CD8-positive, alpha-beta memory T cell (primary cell): ENCODE measurements around the gene PFN3. TPM values are rescaled to one million over a fixed set of nuclear protein-coding genes. Genes with fewer than 3 reads are reported as not detected.
A peak's percentile ranks its signal among the peaks of the same experiment; 100 is the strongest.

Source experiments
- CTCF ChIA-PET: fragments of 350-600 bp; sonication (Branson Sonifier 250); formaldehyde crosslinking; loops from one replicate; lab custom pipeline; 2021; ENCODE audit warnings: antibody characterized with exemption; lab: Charles Lee
- POLR2A ChIA-PET: fragments of 350-600 bp; sonication (Branson Sonifier 250); formaldehyde crosslinking; loops from one replicate; lab custom pipeline; 2021; ENCODE audit warnings: antibody characterized with exemption; lab: Charles Lee
- DNase-seq, 5 donors: peaks; one replicate each; pipeline versions ENCODE4 v3.0.0 to v3.0.0-alpha.2; 2020 to 2022; ENCODE audit warnings: mixed read lengths in 1 of 5
- H3K27ac ChIP-seq: one replicate; pipeline ENCODE4 v1.7.0; 2013; ENCODE audit warnings: low read depth, mild to moderate bottlenecking, low read length, moderate library complexity
- H3K27me3 ChIP-seq: 2 replicates; pipeline ENCODE4 v1.7.0; 2013; ENCODE audit warnings: low read length, mild to moderate bottlenecking; ENCODE audit not compliant: insufficient read depth, poor library complexity, severe bottlenecking
- H3K36me3 ChIP-seq: 2 replicates; pipeline ENCODE4 v1.7.0; 2013; ENCODE audit warnings: mild to moderate bottlenecking, low read length, moderate library complexity; ENCODE audit not compliant: insufficient read depth
- H3K4me1 ChIP-seq: 2 replicates; pipeline ENCODE4 v1.7.0; 2013; ENCODE audit warnings: mild to moderate bottlenecking, low read length, moderate library complexity; ENCODE audit not compliant: insufficient read depth
- H3K4me3 ChIP-seq: 2 replicates; pipeline ENCODE4 v1.7.0; 2013; ENCODE audit warnings: mild to moderate bottlenecking, low read length
- H3K9me3 ChIP-seq: 2 replicates; pipeline ENCODE4 v1.7.0; 2013; ENCODE audit warnings: mild to moderate bottlenecking, low read length
- H3K27ac Mint-ChIP-seq, 8 donors: one replicate each; pipeline ENCODE4 v1.8.0; 2020 to 2021; ENCODE audit warnings: mixed read lengths in 8 of 8, mild to moderate bottlenecking in 6 of 8, inconsistent platforms in 3 of 8, moderate library complexity in 3 of 8
- H3K27me3 Mint-ChIP-seq, 2 donors: one replicate each; pipeline ENCODE4 v1.8.0; 2020 to 2021; ENCODE audit warnings: mixed read lengths in 2 of 2, mild to moderate bottlenecking in 1 of 2, moderate library complexity in 1 of 2
- H3K36me3 Mint-ChIP-seq, 3 donors: one replicate each; pipeline ENCODE4 v1.8.0; 2020 to 2021; ENCODE audit warnings: mixed read lengths in 3 of 3, inconsistent platforms in 1 of 3, mild to moderate bottlenecking in 1 of 3
- H3K4me1 Mint-ChIP-seq, 3 donors: one replicate each; pipeline ENCODE4 v1.8.0; 2020 to 2021; ENCODE audit warnings: mixed read lengths in 3 of 3, inconsistent platforms in 1 of 3, mild to moderate bottlenecking in 1 of 3
- H3K4me3 Mint-ChIP-seq, 7 donors: one replicate each; pipeline ENCODE4 v1.8.0; 2020 to 2021; ENCODE audit warnings: mixed read lengths in 7 of 7, mild to moderate bottlenecking in 6 of 7, moderate library complexity in 4 of 7, inconsistent platforms in 2 of 7
- H3K9me3 Mint-ChIP-seq, 5 donors: one replicate each; pipeline ENCODE4 v1.8.0; 2020 to 2022; ENCODE audit warnings: mixed read lengths in 5 of 5, mild to moderate bottlenecking in 3 of 5, moderate library complexity in 2 of 5, inconsistent platforms in 1 of 5
- polyA plus RNA-seq: library from polyadenylated mRNA; unstranded; fragments of 300-500 nt; fragmentation: Illumina TruSeq; gene quantifications from one replicate; pipeline ENCODE4 v1.2.3, GENCODE V29; 2021
- total RNA-seq, 2 experiments: library from RNA; stranded (reverse); gene quantifications; one replicate each; pipeline ENCODE4 v1.2.3, GENCODE V29; 2021

Gene PFN3
- total and polyA plus RNA-seq, 3 experiments from 2014 or later, result not detected

GRCh38 chr5:177359860-177360259 is 40.6 kb downstream of the PFN3 start:
- Histone ChIP-seq H3K27me3 (no peaks in the 10 kb centered on the region), H3K27ac (no peak overlapping the region), H3K9me3 (no peaks in the 10 kb centered on the region), H3K36me3 (no peaks in the 10 kb centered on the region), H3K4me3 (peak overlapping the region; percentile 17), H3K4me1 (peaks cover 88% of the 10 kb centered on the region)
- Mint-ChIP-seq H3K4me3 (peak overlapping the region; percentile 84 to 95 (median 87)), H3K4me1 (peaks cover 81 to 94% (median 92%) of the 10 kb centered on the region in 3 donors), H3K27me3 (no peaks in the 10 kb centered on the region), H3K9me3 (peaks cover 0 to 2% (median 0%) of the 10 kb centered on the region in 5 donors), H3K27ac (peak overlapping the region; percentile 75 to 97 (median 91)), H3K36me3 (peaks cover 0 to 29% (median 3%) of the 10 kb centered on the region in 3 donors)
- POLR2A ChIA-PET, result interaction anchor here (1.8 kb wide), 1 partner anchor 10 kb away, joined by 5 read pairs; no protein-coding TSS in a partner anchor
- DNase-seq, result no peak
- CTCF ChIA-PET, result interaction anchor here (3.5 to 11.5 kb wide), 2 partner anchors 10 to 30 kb away, joined by 27 to 118 read pairs; no protein-coding TSS in a partner anchor

DNA sequence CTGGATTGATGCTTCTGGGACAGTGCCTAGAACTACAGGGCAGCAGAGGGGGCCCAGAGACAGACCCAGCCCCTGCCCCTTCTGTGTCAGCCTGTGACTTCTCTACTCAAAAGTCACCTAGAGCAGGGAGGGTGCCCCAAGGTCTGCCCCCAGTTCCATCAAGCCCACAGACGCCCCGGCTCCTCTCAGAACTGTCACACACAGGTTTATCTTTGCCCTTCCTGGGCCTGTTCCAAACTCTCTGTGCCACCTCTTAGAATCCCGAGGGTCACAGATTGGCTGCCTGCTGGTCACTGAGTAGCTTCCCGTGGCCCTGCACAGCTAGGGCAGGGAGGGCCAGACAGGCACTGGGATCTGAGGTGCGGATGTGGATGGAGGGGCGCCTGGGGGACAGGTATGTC is 41.0 kb downstream of the PFN3 start:
- Histone ChIP-seq H3K4me3 (peak overlapping the region; percentile 85), H3K27me3 (no peaks in the 10 kb centered on the region), H3K36me3 (no peaks in the 10 kb centered on the region), H3K27ac (no peak overlapping the region), H3K4me1 (peaks cover 84% of the 10 kb centered on the region), H3K9me3 (no peaks in the 10 kb centered on the region)
- no peaks in the 10 kb centered on the region for H3K27me3 Mint-ChIP-seq
- H3K4me1 Mint-ChIP-seq, result peaks cover 81 to 94% (median 92%) of the 10 kb centered on the region in 3 donors
- H3K9me3 Mint-ChIP-seq, result peaks cover 0 to 2% (median 0%) of the 10 kb centered on the region in 5 donors
- ChIA-PET CTCF (interaction anchor here (0.8 to 11.5 kb wide), 5 partner anchors 10 to 50 kb away, joined by 3 to 118 read pairs (median 14); no protein-coding TSS in a partner anchor), POLR2A (interaction anchor here (1.8 kb wide), 1 partner anchor 9 kb away, joined by 5 read pairs; no protein-coding TSS in a partner anchor)
- H3K4me3 Mint-ChIP-seq, result peak overlapping the region; percentile 84 to 95 (median 87)
- peak overlapping the region; percentile 75 to 95 (median 91) for H3K27ac Mint-ChIP-seq
- H3K36me3 Mint-ChIP-seq, result peaks cover 0 to 25% (median 3%) of the 10 kb centered on the region in 3 donors
- DNase-seq, result no peak

GRCh38 chr5:177358370-177358819 is 42.1 kb downstream of the PFN3 start:
- Mint-ChIP-seq H3K4me3 (peak overlapping the region; percentile 84 to 95 (median 87)), H3K9me3 (peaks cover 0 to 2% (median 0%) of the 10 kb centered on the region in 5 donors), H3K27ac (peak overlapping the region; percentile 75 to 98 (median 91)), H3K27me3 (no peaks in the 10 kb centered on the region), H3K4me1 (peaks cover 75 to 87% (median 86%) of the 10 kb centered on the region in 3 donors), H3K36me3 (peaks cover 0 to 23% (median 3%) of the 10 kb centered on the region in 3 donors)
- Histone ChIP-seq H3K36me3 (no peaks in the 10 kb centered on the region), H3K27ac (peak overlapping the region; percentile 79), H3K9me3 (no peaks in the 10 kb centered on the region), H3K4me3 (peak overlapping the region; percentile 85), H3K4me1 (peaks cover 73% of the 10 kb centered on the region), H3K27me3 (no peaks in the 10 kb centered on the region)
- DNase-seq, result no peak
- CTCF ChIA-PET, result interaction anchor here (0.8 to 11.5 kb wide), 8 partner anchors 11 to 97 kb away, joined by 3 to 118 read pairs (median 4); no protein-coding TSS in a partner anchor
- POLR2A ChIA-PET, result no interaction called here

DNA sequence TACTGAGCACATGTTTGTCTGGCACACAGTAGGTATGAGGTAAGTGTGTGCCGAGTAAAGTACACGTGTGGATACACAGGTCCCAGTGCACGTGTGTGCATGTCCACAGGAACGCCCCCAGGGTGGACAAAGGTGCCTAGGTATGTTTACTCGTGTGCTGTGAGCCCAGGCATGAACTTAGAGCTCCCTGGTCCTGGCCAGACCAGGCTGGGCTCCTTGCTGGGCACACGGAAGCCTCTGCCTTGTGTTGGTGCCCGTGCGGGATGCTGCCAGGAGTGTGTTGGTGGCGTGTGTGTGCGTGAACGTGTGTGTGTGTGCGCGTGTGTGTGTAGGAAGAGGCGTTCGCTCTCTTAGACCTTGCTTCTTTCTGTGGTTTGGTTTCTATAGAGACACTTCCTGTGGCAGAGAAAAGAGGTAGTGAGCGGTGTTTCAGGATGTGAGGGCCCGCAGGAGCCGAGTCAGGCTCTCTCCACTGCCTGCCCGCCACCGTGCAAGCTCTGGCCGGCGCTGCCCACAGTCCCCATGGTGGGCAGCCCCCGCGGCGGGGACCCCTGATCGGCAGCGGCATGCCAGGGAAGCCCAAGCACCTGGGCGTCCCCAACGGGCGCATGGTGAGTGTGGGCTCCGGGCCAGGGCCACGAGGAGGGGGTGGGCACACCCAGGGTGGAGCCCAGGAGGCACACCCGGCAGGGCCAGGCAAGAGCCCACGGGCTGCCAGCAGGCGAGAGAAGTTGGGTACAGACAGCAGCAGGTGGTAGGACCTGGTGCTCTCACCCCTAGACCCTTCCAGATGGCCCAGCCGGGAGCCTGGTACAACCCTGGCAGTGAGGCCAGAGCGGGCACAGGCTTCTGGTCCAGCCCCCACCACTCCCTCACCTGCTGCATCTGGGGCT is 42.8 kb downstream of the PFN3 start, which contains the start of gene RGS14:
TSS of gene RGS14 (plus strand) at position 466 of the 893 bp plus-strand sequence. CDS start at position 567, 101 bp downstream.
- H3K27me3 ChIP-seq, result no peaks in the 10 kb centered on the region
- peaks cover 67% of the 10 kb centered on the region for H3K4me1 ChIP-seq
- peaks cover 0 to 2% (median 0%) of the 10 kb centered on the region in 5 donors for H3K9me3 Mint-ChIP-seq

DNA sequence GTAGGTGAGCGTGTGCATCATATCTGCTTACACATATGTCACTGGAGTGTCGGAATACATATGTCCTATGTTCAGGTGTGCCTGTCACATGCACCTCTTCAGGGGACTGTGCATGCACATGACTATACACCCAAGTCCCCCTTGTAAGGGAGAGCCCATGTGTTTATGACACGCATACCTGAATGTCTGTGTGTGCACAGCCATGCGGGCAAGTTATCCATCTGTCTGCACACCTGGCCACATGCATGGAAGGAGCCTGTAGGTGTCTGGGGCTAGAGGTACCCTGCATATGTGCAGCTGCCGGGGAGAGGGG is 43.4 kb downstream of the PFN3 start:
- no peaks in the 10 kb centered on the region for H3K9me3 ChIP-seq
- peak overlapping the region; percentile 58 to 100 (median 94) for H3K27ac Mint-ChIP-seq
- ChIA-PET CTCF (interaction anchor here (1.2 to 11.5 kb wide), 6 partner anchors 13 to 97 kb away, joined by 3 to 118 read pairs (median 4); no protein-coding TSS in a partner anchor), POLR2A (interaction anchor here (1.0 kb wide), 1 partner anchor 14 kb away, joined by 5 read pairs; no protein-coding TSS in a partner anchor)
- H3K27me3 Mint-ChIP-seq, result no peaks in the 10 kb centered on the region
- DNase-seq, result no peak
- H3K27ac ChIP-seq, result peak overlapping the region; percentile 79
- H3K36me3 ChIP-seq, result no peaks in the 10 kb centered on the region
- H3K9me3 Mint-ChIP-seq, result peaks cover 0 to 2% (median 0%) of the 10 kb centered on the region in 5 donors
- H3K4me3 ChIP-seq, result peak overlapping the region; percentile 85
- H3K36me3 Mint-ChIP-seq, result peaks cover 0 to 20% (median 3%) of the 10 kb centered on the region in 3 donors
- peak overlapping the region; percentile 84 to 95 (median 86) for H3K4me3 Mint-ChIP-seq
- H3K4me1 Mint-ChIP-seq, result peaks cover 65 to 76% (median 74%) of the 10 kb centered on the region in 3 donors
- H3K4me1 ChIP-seq, result peaks cover 64% of the 10 kb centered on the region
- H3K27me3 ChIP-seq, result no peaks in the 10 kb centered on the region

More for the DNA sequence above, 42.8 kb downstream of the PFN3 start, which contains the start of gene RGS14:
- H3K27me3 Mint-ChIP-seq, result no peaks in the 10 kb centered on the region
- H3K36me3 Mint-ChIP-seq, result peaks cover 0 to 22% (median 3%) of the 10 kb centered on the region in 3 donors
- Histone ChIP-seq H3K27ac (peak within 1 kb of the TSS; percentile 79), H3K9me3 (no peaks in the 10 kb centered on the region), H3K4me3 (peak within 1 kb of the TSS; percentile 85), H3K36me3 (no peaks in the 10 kb centered on the region)
- peak within 1 kb of the TSS; percentile 75 to 100 (median 95) for H3K27ac Mint-ChIP-seq
- peak; percentile 42 to 91 (median 84) for DNase-seq
- ChIA-PET CTCF (interaction anchor here (1.1 to 11.5 kb wide), 9 partner anchors 12 to 98 kb away, joined by 3 to 118 read pairs (median 4); no protein-coding TSS in a partner anchor), POLR2A (interaction anchor here (1.0 kb wide), 1 partner anchor 13 kb away, joined by 5 read pairs; no protein-coding TSS in a partner anchor)
- peaks cover 71 to 82% (median 79%) of the 10 kb centered on the region in 3 donors for H3K4me1 Mint-ChIP-seq
- H3K4me3 Mint-ChIP-seq, result peak within 1 kb of the TSS; percentile 84 to 95 (median 87)

DNA sequence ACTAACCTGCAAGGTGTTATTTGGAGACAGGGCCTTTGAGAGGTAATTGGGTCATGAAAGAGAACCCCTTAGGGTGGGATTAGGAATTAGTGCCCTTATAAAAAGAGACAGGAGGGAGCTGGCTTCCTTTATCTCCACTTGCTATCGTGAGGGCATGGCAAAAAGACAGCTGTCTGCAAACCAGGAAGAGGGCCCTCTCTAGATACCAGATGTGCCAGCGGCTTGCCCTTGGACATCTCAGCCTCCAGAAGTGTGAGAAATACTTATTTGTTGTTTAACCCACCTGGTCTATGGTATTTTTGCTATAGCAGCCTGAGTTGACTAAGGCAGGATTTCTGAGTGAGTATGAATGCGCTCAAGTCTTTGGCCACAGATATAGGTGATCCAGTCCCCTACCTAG is 43.7 kb downstream of the PFN3 start:
- Histone ChIP-seq H3K9me3 (no peaks in the 10 kb centered on the region), H3K4me1 (peaks cover 63% of the 10 kb centered on the region), H3K4me3 (peak overlapping the region; percentile 85), H3K27me3 (no peaks in the 10 kb centered on the region), H3K27ac (no peak overlapping the region), H3K36me3 (no peaks in the 10 kb centered on the region)
- Mint-ChIP-seq H3K4me1 (peaks cover 65 to 76% (median 74%) of the 10 kb centered on the region in 3 donors), H3K27me3 (no peaks in the 10 kb centered on the region), H3K9me3 (peaks cover 0 to 2% (median 0%) of the 10 kb centered on the region in 5 donors), H3K36me3 (peaks cover 0 to 18% (median 3%) of the 10 kb centered on the region in 3 donors), H3K4me3 (peak overlapping the region; percentile 84 to 95 (median 86)), H3K27ac (peak overlapping the region in 7 of 8 donors; percentile 75 to 100 (median 95))
- CTCF ChIA-PET, result interaction anchor here (1.2 to 11.5 kb wide), 7 partner anchors 13 to 99 kb away, joined by 3 to 118 read pairs (median 4); no protein-coding TSS in a partner anchor
- no peak for DNase-seq
- POLR2A ChIA-PET, result interaction anchor here (1.0 kb wide), 1 partner anchor 14 kb away, joined by 5 read pairs; no protein-coding TSS in a partner anchor

DNA sequence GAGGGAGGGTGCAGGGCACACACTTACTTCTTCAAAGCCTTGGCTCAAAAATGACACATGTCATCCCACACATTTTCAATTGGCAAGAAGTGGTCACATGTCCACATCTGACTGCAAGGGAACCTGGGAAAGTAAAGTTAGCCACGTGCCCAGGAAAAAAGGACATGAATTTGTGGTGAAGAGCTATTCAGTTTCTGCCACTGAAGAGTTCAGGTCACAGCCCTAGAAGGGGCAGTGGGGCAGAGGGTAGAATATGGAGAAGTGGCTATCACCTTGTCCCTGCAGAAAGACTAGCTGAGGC is 44.6 kb downstream of the PFN3 start:
- DNase-seq, result no peak
- H3K9me3 Mint-ChIP-seq, result peaks cover 0 to 2% (median 0%) of the 10 kb centered on the region in 5 donors
- Histone ChIP-seq H3K27ac (no peak overlapping the region), H3K4me3 (no peak overlapping the region), H3K36me3 (no peaks in the 10 kb centered on the region), H3K4me1 (peaks cover 57% of the 10 kb centered on the region), H3K27me3 (no peaks in the 10 kb centered on the region), H3K9me3 (no peaks in the 10 kb centered on the region)
- H3K4me3 Mint-ChIP-seq, result peak overlapping the region in 1 of 7 donors; percentile 84
- ChIA-PET POLR2A (no interaction called here), CTCF (interaction anchor here (1.7 to 11.5 kb wide), 4 partner anchors 14 to 100 kb away, joined by 4 to 118 read pairs (median 5); no protein-coding TSS in a partner anchor)
- H3K27ac Mint-ChIP-seq, result peak overlapping the region in 4 of 8 donors; percentile 41 to 91 (median 58)
- peaks cover 62 to 76% (median 74%) of the 10 kb centered on the region in 3 donors for H3K4me1 Mint-ChIP-seq
- peaks cover 0 to 25% (median 3%) of the 10 kb centered on the region in 3 donors for H3K36me3 Mint-ChIP-seq
- H3K27me3 Mint-ChIP-seq, result no peaks in the 10 kb centered on the region
